ENCODE data around the gene SCAF1. TPM values are rescaled to one million over a fixed set of nuclear protein-coding genes. Genes with fewer than 3 reads are reported as not detected.
"Not testable (repeated sequence)": the region's sequence is repeated elsewhere in the genome, so short reads cannot be mapped to it uniquely, and the experiment has no call there.

SCAF1 gene
- total RNA-seq, 2 donors from 2014 or later = 60.9 to 62.7 TPM

DNA sequence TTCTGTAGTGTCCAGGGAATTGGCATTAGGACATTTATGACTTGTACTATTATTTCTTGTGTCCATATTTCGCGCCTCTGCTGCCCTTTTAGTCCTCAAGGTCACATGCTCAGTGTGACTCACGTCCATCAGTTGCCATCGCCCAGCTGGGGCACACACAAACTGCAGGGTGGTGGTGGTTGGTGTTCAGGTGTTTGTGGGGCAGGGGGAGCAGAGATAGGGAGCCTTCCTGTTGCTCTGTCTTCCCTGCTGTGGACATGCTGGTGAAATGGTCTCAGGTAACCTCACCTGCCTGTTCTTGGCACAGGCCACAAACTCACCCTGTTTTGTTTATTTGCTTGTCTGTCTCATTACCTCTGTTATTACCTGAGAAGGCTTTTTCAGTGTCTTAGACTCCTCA, 28.6 kb upstream of the SCAF1 start:
- ATAC-seq (peak; percentile 46), DNase-seq (no peak)
- intact Hi-C loops (cut with DNase I, micrococcal nuclease) = no loop called here

DNA sequence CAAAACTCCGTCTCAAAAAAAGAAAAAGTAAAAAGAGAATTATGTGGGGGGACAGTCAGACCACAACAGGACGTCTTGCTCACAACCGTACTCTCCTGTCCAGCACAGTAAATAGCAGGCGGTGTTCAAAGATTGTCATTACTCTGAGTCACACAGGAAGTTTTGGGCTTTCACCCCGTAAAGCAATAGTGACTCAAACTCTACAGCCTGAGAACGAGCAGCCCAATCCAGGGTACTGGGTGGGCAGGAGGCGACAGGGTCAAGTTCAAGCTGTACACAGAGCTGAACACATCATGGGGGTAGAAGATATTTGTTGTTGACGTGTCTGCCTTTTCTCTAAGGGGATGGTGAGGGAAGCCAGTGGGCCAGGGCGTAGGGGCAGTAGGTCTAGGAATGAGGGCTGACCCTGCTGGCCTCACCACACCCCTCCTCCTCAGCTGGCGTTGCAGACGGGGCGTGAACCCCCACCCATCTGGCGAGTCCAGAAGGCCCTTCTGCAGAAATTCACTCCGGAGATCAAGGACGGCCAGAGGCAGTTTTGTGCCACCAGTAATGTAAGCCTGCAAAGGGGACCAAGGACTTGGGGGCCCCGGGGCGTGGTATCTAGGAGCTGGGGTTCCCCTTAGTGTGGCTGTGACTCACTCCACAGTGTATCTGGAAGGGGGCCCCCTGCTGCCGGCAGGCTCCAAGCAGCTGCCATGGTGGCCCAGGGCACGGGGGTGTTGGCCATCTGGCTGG, 27.7 kb upstream of the SCAF1 start:
- DNase-seq = no peak
- intact Hi-C loops (cut with DNase I, micrococcal nuclease) = no loop called here
- peak; percentile 53 for ATAC-seq

GRCh38 chr19:49615861-49616260, 26.1 kb upstream of the SCAF1 start:
- no peak for DNase-seq
- no peak for ATAC-seq
- intact Hi-C loops (cut with DNase I, micrococcal nuclease) = no loop called here

DNA sequence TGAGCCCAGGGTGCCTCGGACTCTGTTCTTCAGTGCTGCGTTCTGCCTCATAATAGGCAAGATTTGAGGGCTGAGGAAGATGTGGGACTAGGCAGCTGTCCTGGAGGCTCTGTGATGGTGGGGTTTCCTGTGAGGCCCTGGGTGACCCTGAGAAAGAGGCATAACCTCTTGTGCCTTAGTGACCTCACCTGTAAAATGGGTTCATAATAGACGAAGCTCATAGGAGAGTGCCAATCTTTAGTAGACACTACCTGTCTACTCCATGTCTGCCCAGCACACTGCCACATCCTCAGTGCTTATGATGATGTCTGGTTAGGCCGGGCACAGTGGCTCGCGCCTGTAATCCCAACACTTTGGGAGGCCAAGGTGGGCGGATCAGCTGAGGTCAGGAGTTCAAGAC, 25.5 kb upstream of the SCAF1 start:
- no peak for DNase-seq
- intact Hi-C loops (cut with DNase I, micrococcal nuclease) = no loop called here

GRCh38 chr19:49616945-49617344, 25.1 kb upstream of the SCAF1 start:
- no peak for DNase-seq

More for the DNA sequence above, 25.5 kb upstream of the SCAF1 start:
- ATAC-seq = no peak

DNA sequence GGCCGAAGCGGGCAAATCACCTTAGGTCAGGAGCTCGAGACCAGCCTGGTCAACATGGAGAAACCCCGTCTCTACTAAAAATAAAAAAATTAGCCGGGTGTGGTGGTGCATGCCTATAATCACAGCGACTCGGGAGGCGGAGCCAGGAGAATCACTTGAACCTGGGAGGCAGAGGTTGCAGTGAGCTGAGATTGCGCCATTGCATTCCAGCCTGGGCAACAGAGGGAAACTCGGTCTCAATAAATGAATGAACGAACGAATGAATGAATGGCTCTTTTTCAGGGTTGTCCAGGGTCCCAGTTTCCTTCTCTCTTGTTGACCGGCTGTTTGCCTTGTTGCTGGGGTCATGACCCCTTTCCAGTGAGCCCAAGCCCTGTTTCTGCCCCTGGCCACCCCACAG, 24.1 kb upstream of the SCAF1 start:
- ATAC-seq; intact Hi-C loops (cut with DNase I, micrococcal nuclease); DNase-seq: not testable (repeated sequence)

More at GRCh38 chr19:49616945-49617344, 25.1 kb upstream of the SCAF1 start:
- no peak for ATAC-seq
- intact Hi-C loops (cut with DNase I, micrococcal nuclease) = no loop called here

GRCh38 chr19:49624967-49625910, 16.8 kb upstream of the SCAF1 start:
- DNase-seq = no peak

GRCh38 chr19:49626226-49626625, 15.8 kb upstream of the SCAF1 start:
- intact Hi-C loops (cut with DNase I, micrococcal nuclease) = no loop called here
- DNase-seq (no peak), ATAC-seq (no peak)

More at GRCh38 chr19:49624967-49625910, 16.8 kb upstream of the SCAF1 start:
- intact Hi-C loops (cut with DNase I, micrococcal nuclease) = no loop called here
- ATAC-seq = peak; percentile 56

DNA sequence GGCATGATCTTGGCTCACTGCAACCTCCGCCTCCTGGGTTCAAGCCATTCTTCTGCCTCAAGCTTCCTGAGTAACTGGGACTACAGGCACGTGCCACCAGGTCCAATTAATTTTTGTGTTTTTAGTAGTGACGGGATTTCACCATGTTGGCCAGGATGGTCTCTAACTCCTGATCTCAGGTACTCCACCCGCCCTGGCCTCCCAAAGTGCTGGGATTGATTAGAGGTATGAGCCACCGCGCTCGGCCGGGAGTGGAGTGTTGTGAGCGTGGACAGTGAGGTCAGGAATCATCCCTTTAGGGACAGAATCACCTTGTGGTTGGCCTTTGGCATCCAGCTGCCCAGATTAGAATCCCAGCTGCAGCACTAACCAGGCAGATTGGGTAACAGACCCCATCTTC, 12.3 kb upstream of the SCAF1 start:
- intact Hi-C loops (cut with DNase I, micrococcal nuclease) = no loop called here
- ATAC-seq = no peak
- DNase-seq = no peak

GRCh38 chr19:49631014-49631588, 10.9 kb upstream of the SCAF1 start:
- intact Hi-C loops (cut with DNase I, micrococcal nuclease) = no loop called here
- ATAC-seq (peak; percentile 16), DNase-seq (no peak)

- intact Hi-C loops (cut with DNase I, micrococcal nuclease) = no loop called here
- DNase-seq (no peak), ATAC-seq (no peak)
Observed at GRCh38 chr19:49631610-49632192, 10.3 kb upstream of the SCAF1 start.

GRCh38 chr19:49632576-49632975, 9.4 kb upstream of the SCAF1 start:
- DNase-seq = no peak
- intact Hi-C loops (cut with DNase I, micrococcal nuclease) = no loop called here
- no peak for ATAC-seq

- ATAC-seq; intact Hi-C loops (cut with DNase I, micrococcal nuclease); DNase-seq: not testable (repeated sequence)
Observed at GRCh38 chr19:49633273-49633672, 8.7 kb upstream of the SCAF1 start.

DNA sequence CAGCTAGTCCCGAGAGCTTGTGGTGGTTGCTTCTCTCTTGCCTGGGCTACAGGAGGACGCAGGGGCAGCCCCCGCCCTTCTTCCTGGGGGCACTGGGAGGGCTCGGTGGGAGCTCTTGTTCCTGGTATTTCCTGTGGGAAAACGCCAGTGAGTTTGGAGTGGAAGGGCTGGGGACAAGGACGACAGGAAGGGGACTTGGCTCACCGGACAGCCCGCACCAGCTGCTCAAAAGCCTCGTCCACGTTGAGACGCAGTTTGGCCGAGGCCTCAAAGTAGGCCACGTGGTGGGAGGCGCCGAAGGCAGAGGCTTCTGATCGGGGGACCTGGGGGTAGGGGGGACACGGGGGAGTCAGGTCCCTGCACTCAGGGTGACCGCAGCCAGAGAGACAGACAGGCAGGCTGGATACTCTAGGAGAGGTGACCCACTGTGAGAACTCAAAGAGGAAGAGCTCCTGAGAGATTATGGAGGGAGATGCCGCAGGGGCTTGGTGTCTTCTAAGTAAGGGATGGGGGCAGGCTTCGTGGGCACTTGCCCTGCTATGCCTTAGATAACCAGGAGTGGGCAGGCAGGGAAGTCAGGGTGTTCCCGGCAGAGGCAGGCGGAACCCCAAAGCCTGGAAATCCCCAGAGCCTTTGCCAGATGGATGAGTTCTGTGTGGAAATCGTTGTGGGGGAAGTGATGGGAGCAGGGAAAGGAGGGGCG, 6.3 kb upstream of the SCAF1 start:
- intact Hi-C loops (cut with DNase I, micrococcal nuclease) = loop anchor here in 1 of 2 donors (5.0 kb wide), 1 partner anchor 43 kb away; the partner anchor contains the start of gene PRR12
- no peak for DNase-seq
- no peak for ATAC-seq

DNA sequence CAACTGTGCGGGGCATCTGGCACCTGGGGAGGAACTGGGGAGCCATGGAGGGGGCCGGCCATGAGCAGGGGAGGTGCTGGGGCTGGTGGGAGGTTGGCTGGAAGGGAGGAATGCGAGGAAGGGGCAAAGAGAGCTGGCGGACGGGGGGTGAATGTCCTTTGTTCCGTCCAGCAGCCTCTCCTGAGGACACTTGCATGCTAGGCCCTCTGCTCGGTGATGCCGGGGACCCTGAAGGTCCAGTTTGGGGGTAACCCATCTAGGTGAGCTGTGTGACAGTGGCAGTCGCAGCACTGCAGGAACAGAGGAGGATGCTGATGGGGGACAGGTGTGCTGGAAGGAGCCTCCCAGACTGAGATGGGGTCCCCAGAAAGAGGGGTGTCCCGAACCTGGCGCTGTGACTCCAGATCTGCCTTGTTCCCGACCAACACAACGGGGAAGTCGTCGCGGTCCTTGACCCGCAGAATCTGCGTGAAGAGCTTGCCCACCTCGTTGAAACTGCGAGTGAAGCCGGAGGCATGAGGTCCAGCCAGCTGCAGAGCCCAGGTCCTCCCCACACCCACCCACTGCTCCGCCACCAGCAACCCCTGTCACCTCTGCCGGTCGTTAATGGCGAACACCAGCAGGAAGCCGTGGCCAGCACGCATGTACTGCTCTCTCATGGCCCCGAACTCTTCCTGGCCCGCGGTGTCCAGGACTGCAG, 5.6 kb upstream of the SCAF1 start:
- no peak for ATAC-seq
- no peak for DNase-seq
- intact Hi-C loops (cut with DNase I, micrococcal nuclease) = loop anchor here in 1 of 2 donors (5.0 kb wide), 1 partner anchor 44 kb away; the partner anchor contains the start of gene PRR12

DNA sequence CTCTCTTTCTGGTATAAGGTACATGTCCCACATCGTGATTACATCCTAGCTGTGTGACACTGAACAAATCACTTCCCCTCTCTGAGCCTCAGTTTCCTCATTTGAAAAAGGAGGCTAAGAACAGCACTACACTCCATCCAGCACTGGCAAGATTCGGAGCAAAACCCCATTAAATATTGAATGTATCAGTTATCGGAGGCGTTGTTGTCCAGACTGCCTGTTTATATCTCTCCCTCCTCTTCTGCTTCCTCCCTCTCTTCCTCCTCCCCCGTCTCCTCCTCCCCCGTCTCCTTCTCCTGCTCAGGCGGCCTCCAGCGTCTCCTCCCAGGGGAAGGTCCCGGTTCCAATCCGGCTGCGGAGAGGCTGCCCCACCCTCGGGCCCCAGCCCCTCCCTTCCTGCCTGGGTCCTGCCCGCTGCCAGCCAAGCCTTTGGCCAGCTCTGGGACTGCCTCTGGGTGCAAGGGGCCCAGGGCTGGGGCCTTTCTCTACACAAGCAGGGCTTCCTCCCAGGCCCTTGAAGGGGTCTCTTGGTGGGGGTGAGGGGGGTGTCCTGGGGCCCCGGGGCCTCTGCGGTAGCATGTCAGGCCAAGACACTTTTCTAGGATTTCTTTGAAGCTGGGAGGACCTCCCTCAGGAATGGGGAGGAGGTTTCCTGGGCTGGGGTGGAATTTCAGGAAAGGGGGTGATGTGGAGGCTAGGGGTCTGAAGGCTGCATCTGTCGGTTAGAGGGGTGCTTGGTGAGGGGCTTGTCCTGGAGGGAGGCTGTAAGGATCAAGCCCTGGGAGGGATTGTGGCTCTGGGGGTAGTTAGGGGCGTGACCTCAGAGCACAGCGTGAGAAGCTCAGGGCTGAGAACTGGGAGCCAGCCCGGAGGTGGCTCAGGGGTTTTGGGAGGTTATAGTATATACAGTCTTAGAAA, 3.9 kb upstream of the SCAF1 start:
- intact Hi-C loops (cut with DNase I, micrococcal nuclease) = loop anchor here in 1 of 2 donors (5.0 kb wide), 1 partner anchor 46 kb away; the partner anchor contains the start of gene PRR12
- DNase-seq (peak; percentile 87 to 95), ATAC-seq (peak; percentile 44)

Data from left colon (tissue), 2 donors.